ENCODE measurements around the gene UBE2H. TPM values are rescaled to one million over a fixed set of nuclear protein-coding genes. Genes with fewer than 3 reads are reported as not detected.

Gene UBE2H
- total RNA-seq, 6 experiments from 2014 or later = 89.7 to 108 (median 105) TPM

DNA sequence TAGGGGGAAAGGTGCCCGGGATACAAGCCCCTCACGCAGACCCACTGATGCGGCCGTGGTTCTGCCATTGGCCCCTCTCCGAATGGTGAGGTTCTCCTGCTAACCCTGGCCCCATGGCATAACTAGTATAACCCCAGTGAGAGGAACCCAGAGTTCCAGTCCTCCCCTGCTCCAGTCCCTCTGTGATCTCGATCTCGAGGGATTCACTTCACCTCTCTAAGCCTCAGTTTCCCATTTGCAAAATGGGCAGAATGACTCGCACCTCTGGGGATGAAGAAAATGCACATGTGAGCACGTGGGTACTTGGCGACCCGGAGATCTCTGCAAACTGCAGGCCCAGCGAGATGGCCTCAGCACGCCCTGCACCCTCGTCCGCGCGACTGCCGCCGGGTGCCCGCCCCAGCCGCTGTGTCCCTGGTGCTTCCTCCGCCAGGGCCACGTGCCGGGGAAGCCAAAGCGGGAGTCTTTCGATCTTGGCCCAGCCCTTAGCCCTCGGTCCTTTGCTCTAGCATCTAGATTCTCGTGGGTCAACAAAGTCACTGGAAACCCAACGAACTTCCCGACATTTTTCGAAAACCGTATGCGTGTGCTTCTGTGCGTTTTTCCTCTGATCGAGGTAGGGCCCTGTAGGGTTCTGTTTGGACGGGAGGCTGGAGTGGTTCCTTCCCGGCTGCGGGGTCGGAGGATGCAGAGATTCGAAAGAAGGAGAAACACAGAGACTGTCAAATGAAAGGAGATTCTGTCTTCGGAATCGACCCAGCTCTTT lies 169.8 kb downstream of the UBE2H start:
- Mint-ChIP-seq H3K4me3 (peak overlapping the region; percentile 46; the same call in 1 of the 2 replicates), H3K36me3 (ENCODE audit: low read depth) (0 out of 2 replicates have a peak, but pooled peaks cover 4% of the 10 kb centered on the region), H3K27me3 (ENCODE audit: insufficient read depth) (peaks cover 58% of the 10 kb centered on the region), H3K27ac (no peak overlapping the region), H3K4me1 (ENCODE audit: low read depth) (peaks cover 31% of the 10 kb centered on the region), H3K9me3 (peaks cover 4% of the 10 kb centered on the region; the same call in 1 of the 2 replicates)
- TF ChIP-seq, protein P1, sequence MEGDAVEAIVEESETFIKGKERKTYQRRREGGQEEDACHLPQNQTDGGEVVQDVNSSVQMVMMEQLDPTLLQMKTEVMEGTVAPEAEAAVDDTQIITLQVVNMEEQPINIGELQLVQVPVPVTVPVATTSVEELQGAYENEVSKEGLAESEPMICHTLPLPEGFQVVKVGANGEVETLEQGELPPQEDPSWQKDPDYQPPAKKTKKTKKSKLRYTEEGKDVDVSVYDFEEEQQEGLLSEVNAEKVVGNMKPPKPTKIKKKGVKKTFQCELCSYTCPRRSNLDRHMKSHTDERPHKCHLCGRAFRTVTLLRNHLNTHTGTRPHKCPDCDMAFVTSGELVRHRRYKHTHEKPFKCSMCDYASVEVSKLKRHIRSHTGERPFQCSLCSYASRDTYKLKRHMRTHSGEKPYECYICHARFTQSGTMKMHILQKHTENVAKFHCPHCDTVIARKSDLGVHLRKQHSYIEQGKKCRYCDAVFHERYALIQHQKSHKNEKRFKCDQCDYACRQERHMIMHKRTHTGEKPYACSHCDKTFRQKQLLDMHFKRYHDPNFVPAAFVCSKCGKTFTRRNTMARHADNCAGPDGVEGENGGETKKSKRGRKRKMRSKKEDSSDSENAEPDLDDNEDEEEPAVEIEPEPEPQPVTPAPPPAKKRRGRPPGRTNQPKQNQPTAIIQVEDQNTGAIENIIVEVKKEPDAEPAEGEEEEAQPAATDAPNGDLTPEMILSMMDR (IDR thresholded peaks at IDR 0.05) = no peak
- no peak for DNase-seq

DNA sequence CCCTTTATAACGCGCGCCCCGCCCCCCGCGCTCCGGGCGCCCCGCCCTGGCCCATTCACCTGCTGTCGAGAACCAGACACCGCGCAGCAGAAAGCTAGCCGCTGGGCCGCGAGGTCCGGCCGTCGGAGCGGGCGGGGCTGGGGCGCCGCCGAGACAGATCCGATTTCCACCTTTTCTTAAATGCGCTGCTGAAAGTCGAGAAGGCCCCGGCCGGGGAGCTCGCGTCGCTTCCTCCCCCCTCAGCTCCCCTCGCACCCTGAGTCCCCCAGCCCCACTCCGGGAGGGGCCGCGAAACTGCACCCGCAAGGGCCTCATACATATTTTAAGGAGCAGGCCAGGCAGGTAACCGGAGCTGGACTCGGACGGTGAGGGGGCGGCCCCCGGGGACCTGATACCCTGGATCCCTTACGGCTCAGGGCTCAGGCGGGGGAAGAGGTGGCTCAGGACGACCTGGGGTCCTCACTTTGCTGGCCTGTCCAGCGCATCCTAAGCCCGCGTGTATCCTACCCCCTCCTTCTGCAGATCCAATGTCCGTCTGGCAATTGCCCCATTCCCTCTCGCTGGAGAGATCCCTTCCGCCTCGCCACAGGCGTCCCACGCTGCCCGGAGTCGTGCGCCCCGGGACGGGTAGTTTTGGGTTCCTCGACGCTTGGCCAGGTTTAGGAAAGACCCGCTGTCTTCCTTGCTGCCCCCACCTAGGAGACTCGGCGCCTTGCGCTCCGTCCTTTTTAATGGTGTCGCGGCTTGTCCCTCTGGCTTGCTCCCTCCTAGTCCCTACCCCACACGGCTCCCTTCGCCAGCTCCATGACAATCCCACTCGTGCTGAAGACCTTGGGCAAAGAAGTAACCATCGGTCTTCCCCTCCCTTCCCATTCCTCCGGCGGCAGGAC lies 170.6 kb downstream of the UBE2H start:
- TF ChIP-seq, protein P1 (IDR thresholded peaks at IDR 0.05) = no peak
- H3K9me3 Mint-ChIP-seq = peaks cover 4% of the 10 kb centered on the region; the same call in 1 of the 2 replicates
- 0 out of 2 replicates have a peak, but pooled peaks cover 4% of the 10 kb centered on the region for H3K36me3 Mint-ChIP-seq (ENCODE audit: low read depth)
- H3K4me1 Mint-ChIP-seq (ENCODE audit: low read depth) = peaks cover 31% of the 10 kb centered on the region
- DNase-seq = no peak
- no peak overlapping the region for H3K27ac Mint-ChIP-seq
- peaks cover 54% of the 10 kb centered on the region for H3K27me3 Mint-ChIP-seq (ENCODE audit: insufficient read depth)
- no peak overlapping the region for H3K4me3 Mint-ChIP-seq

DNA sequence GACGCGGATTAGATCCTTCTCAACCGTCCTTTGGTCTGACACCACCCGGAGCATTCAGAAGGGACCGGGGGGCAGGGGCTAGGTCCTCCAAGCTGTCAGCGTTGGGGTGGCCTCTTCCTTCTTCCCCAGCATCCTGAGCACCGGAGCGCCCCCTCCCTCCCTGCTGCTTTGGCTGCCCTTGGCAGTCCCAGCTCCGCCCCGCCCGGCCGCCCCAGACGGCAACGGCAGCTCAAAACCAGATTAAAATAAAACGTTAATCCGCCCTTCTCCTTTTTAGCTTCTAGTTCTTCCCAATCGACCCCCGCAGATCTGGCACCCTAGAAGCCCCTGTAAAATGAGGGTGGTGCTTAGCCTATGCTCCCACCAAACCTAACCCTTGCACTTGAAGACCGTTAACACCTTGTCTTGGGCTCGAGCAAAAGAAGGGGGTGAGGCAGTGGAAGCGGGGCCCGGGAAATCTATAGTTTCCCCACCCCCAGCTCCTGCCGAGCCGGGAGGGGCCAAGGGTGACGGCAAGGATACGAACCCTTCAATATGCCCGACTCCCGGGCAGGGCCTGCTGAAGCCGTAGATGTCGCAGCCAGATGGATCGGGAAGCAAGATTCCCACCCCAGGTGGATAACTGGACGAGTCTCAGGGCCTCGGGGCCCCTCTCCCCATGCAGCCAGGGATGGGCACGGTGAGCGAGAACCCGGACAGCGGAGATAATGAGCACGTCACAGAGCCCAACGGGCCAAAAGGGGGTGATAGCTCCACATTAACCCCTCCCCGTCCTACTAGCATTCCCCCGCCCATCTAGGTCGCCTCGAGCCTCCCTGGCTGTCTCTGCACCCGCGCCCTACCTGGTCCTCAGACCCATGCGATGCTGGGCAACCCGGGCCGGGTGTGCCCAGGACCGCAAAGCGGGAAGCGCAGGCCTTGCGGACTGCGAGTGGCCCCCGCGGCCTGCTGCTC lies 171.5 kb downstream of the UBE2H start:
- no peak for DNase-seq
- Mint-ChIP-seq H3K9me3 (peaks cover 4% of the 10 kb centered on the region; the same call in 1 of the 2 replicates), H3K27me3 (ENCODE audit: insufficient read depth) (peaks cover 52% of the 10 kb centered on the region)

More for the DNA sequence above, 171.5 kb downstream of the UBE2H start:
- Mint-ChIP-seq H3K27ac (no peak overlapping the region), H3K36me3 (ENCODE audit: low read depth) (0 out of 2 replicates have a peak, but pooled peaks cover 4% of the 10 kb centered on the region), H3K4me3 (peak overlapping the region; percentile 24; the same call in 1 of the 2 replicates), H3K4me1 (ENCODE audit: low read depth) (peaks cover 31% of the 10 kb centered on the region)
- TF ChIP-seq, protein P1 (IDR thresholded peaks at IDR 0.05) = no peak

Other genes starting within 250 kb of the UBE2H start
- gene ZC3HC1, start 98.4 kb upstream of the UBE2H start, total RNA-seq (2021; fragmentation: NEBNext Ultra II Directional; extraction: Animal tissue kit (Norgen Biotek cat#: 25700)) = 10 to 100 TPM; 18.8 to 24.3 (median 21.2) TPM
- gene KLHDC10, start 117.6 kb upstream of the UBE2H start, total RNA-seq (2021; fragmentation: NEBNext Ultra II Directional; extraction: Animal tissue kit (Norgen Biotek cat#: 25700)) = 10 to 100 TPM; 21.0 to 25.5 (median 24.1) TPM